D341Med (cell line): ENCODE data around the gene BANP.
"Not testable (repeated sequence)": the region's sequence is repeated elsewhere in the genome, so short reads cannot be mapped to it uniquely, and the experiment has no call there.

ENCODE experiments used
- DNase-seq: peaks from one replicate; pipeline ENCODE4 v3.0.0; 2012; ENCODE audit warnings: low spot score

The BANP gene

DNA sequence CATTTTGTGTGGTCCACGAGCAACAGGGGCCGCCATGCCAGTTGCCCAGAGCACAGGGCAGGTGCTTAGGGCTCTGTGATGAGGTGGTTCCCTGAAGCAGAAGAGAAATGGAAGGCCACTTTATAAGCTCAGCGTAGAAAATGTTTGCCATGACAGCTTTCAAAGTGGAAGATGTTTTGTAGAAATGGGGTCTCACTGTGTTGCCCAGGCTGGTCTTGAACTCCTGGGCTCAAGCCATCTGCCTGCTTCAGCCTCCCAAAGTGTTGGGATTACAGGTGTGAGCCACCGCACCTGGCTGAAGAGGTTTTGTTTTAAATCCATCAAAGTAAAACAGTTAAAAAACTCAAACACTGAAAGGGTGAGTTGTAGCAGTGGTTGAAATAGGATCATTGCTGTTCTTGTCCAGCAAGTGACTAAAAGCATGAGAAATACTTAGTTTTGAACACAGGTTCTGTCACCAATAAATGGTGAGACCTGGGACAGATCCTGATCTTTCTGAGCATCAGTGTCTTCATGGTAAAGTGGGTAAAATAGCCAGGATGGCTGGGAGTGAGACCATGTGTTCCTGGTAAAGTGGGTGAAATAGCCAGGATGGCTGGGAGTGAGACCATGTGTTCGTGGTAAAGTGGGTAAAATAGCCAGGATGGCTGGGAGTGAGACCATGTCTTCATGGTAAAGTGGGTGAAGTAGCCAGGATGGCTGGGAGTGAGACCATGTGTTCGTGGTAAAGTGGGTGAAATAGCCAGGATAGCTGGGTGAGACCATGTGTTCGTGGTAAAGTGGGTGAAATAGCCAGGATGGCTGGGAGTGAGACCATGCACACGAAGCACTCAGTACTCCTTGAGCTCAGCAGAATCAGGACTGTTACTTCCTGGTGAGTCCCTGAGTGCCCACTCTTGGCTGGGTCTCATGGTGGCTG is 46.0 kb downstream of the BANP start:
- DNase-seq = no peak

GRCh38 chr16:87998184-87998793 is 47.1 kb downstream of the BANP start:
- DNase-seq = not testable (repeated sequence)

GRCh38 chr16:87998992-87999391 is 47.8 kb downstream of the BANP start:
- DNase-seq = not testable (repeated sequence)

DNA sequence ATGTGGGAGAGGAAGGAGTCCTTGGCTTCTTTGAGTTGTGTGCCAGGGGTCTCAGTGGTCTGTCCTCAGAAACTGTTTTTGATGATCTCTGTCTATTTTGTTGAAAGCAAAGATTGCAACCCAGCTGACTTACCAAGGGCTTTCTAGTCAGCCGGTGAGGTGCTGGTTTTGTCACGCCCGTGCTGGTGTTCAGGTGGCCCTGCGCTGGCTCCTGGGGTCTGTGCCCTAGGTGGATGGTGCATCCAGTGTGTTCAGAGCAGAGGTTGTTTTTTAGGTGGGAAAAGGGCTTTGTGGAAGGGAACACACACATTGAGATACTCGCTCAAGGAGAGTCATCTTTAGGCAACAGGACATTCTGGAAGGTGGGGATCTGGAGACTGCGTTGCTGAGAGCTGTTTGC is 51.0 kb downstream of the BANP start:
- DNase-seq = no peak

- DNase-seq = no peak
Observed at GRCh38 chr16:88002749-88003148, 51.5 kb downstream of the BANP start.

DNA sequence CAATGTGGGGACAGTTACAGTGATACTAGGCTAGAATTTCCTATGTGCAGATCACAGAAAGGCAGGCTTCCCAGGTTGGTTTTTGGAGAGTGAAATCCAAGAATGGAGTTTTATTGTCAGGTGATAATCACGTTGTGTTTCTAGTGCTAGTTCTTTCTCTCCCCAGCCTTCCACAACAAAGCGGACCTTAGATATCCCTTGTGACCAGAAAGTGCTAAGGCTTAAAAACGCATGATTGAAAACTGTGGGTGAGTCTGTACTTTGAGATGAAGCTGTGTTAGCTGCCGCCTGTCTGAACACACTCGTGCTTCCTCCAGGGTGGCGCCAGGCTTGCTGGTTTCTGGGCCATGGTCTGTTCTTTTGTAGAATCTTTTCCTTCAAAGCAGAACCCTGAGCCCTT is 52.1 kb downstream of the BANP start:
- DNase-seq = no peak

DNA sequence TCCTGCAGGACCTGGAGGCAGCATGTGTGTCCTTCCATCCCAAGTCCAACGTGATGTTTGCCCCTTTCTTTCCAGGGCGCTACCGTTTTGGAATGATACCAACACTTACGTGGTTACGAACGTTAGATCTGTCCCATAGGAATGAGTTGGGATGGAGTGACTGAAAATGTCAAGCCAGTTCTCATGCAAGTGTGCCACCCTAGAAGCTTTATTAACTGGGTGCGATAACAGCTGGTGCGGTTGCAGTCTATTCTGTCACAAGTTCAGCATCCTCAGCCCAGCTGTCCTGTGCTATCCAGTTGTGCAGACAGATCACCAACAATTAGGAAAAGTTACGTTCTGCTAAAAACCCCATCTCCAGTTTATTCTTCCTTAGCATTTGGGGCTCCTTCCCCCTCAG is 52.5 kb downstream of the BANP start:
- DNase-seq = no peak

DNA sequence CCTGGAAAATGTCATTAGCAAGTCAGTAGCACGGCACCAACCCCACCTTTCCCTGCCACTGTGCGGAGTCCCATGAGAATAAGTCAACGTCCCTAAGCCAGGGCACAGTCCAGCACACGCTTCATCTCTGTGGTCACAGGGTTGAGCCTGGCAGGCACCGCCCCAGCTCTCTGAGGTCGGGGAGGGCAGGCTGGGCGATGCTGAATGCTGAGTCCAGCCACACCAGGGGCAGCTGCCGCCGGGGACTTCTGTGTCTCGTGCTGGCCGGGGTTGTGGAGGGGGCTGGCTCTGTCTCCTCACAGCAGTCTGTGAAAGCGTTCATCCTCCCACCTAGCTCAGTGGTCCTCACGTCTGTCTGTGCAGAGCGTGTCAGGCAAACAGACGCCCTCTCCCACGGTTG is 53.2 kb downstream of the BANP start:
- DNase-seq = no peak

DNA sequence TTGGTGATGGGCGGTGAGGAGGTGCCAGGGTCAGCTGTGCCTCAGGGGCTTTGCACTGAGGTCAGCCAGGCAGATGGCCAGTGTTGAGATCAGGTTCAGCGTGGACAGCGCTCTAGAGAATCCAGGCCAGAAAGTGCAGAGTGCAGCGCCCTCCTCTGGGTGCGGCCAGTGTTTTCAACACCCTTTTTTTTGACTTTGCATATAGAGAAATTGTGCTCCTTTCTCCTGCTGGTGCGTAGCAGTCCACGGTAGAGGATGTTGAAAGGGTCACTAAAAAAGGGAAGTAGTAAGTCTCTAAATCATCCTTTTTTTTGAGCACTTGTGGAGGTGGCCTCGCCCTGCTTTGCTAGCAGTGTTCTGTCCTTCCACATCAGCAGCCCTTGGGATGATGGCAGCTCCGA is 53.9 kb downstream of the BANP start:
- no peak for DNase-seq

DNA sequence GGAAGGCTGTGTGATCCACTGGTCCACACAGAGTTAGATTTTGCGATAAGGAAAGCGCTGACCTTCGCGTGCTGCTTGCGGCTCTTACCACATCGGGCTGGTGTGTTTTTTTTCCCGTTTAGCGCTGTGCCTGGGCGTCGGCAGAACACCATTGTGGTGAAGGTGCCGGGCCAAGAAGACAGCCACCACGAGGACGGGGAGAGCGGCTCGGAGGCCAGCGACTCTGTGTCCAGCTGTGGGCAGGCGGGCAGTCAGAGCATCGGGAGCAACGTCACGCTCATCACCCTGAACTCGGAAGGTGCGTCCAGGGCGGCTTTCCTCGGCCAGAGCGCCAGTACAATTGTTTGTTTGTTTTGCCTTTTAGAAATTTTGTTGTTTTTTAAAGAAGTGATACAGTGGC is 54.7 kb downstream of the BANP start:
- no peak for DNase-seq

GRCh38 chr16:88007321-88007731 is 56.1 kb downstream of the BANP start:
- no peak for DNase-seq

GRCh38 chr16:88008840-88009239 is 57.6 kb downstream of the BANP start:
- no peak for DNase-seq

GRCh38 chr16:88009563-88010342 is 58.5 kb downstream of the BANP start:
- DNase-seq = no peak

DNA sequence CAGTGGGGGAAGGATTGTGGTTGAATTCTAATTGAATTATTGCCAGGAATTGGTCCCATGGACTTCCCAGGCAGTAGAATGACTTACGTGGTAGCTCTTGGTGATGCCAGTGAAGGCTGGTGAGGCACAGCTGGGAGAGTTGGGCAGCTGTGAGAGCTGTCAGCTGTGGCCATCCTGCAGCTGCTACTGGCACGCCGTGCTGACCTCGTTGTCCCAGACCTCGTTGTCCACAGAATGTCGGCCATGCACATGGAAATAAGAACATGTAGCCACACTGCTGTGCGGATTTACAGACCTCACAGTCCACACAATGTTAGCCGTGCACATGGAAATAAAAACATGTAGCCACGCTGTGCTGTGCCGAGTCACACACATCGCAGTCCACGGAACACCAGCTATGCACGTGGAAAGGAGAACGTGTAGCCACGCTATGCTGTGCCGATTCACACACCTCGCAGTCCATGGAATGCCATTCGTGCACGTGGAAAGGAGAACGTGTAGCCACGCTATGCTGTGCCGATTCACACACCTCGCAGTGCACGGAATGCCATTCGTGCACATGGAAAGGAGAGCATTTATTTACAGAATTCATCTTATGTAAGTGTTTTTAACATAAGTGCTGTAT is 59.2 kb downstream of the BANP start:
- no peak for DNase-seq

- no peak for DNase-seq
Observed at GRCh38 chr16:88010968-88011483, 59.8 kb downstream of the BANP start.

DNA sequence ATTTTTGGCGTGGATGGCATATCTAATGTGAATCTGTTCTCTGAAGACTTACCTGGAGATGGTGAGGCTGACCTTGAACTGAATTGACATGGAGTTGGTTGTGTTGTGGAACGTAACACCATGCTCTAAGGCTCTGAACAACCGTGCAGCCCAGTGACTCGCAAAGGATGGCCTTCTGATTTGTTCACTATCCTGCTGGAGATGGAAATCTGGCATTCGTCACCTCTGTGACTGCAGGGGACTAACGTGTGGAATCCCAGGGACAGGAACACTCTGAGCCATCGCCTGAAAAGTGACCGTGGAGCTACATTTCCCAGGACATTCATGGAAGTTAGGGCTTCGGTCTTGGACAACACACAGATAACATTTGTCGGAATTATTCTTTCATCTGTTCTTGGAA is 61.1 kb downstream of the BANP start:
- no peak for DNase-seq

DNA sequence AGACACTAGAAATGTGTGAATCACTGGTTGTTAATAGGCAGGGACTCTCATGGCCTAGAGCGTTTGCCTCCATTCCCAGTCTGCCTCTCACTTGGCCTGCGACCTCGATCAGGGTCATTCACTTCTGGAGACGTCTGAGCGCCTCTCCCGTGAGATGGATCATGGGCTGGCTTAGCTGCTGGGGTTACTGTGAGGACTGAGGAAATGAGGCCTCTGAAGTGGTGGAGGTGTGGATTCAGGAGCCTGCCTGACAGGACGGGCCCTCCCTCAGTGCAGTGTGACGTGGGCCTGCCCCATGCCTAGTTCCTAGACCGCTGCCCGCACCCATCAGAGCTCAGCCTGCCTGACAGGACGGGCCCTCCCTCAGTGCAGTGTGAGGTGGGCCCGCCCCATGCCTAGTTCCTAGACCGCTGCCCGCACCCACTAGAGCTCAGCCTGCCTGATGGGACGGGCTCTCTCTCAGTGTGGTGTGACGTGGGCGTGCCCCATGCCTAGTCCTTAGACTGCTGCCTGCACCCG is 61.9 kb downstream of the BANP start:
- DNase-seq = no peak

GRCh38 chr16:88013766-88014251 is 62.6 kb downstream of the BANP start:
- no peak for DNase-seq

GRCh38 chr16:88014252-88014781 is 63.1 kb downstream of the BANP start:
- no peak for DNase-seq

DNA sequence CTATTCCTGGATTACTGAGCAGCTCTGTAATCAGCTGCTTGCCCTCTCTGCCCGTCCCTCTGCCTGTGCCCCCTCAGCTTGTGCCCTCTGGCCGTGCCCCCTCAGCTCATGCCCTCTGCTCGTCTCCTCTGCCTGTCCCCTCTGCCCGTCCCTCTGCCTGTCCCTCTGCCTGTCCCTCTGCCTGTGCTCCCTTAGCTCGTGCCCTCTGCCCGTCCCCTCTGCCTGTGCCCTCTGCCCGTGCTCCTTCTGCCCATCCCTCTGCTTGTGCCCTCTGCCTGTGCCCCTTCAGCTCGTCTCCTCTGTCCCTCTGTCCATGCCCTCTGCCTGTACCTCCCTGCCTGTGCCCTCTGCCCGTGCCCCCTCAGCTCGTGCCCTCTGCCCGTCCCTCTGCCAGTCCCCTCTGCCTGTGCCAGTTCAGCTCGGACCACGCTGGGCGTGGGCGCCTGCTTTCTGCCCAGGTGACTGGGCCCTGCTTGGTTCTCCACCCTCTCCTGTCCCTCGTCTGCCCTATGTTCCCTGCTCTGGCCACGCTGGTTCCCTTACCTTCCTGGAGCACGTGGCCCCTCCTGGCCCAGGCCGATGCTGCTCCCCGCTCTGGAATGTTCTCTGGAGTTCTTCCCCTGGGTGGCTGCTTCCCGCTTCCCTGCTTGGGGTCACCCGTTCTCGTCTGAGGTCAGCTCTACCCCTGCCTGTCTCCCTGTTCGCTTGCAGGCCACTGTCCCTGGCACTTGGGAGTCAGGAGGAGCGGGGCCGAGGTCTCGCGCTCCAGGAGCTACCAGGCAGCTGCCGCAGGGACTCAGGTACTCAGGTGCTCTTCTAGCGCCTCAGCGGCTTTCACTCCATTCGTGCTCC is 63.9 kb downstream of the BANP start:
- DNase-seq = no peak

DNA sequence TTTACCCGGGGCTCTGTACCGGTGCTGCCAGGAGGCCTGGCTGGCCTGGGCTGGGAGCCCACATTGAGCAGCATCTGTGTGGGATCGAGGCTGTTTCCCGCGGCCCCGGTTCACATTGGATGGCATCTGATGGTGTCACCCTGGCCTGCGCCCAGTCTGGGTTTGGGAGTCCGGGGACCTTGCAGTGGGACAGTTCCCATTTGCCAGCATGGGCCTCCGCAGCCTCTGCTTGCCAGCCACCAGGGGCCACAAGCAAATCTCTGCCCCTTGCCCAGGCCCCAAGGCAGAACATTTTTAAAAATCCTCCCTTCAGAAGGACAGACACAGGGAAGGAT is 64.5 kb downstream of the BANP start:
- DNase-seq = no peak
